Measurements from ENCODE around the gene UCKL1. TPM values are rescaled to one million over a fixed set of nuclear protein-coding genes. Genes with fewer than 3 reads are reported as not detected.
A peak's percentile ranks its signal among the peaks of the same experiment; 100 is the strongest.

UCKL1 gene
- polyA plus RNA-seq, 12 donors: 30.4 to 59.8 (median 44.2) TPM; not detected in 1

DNA sequence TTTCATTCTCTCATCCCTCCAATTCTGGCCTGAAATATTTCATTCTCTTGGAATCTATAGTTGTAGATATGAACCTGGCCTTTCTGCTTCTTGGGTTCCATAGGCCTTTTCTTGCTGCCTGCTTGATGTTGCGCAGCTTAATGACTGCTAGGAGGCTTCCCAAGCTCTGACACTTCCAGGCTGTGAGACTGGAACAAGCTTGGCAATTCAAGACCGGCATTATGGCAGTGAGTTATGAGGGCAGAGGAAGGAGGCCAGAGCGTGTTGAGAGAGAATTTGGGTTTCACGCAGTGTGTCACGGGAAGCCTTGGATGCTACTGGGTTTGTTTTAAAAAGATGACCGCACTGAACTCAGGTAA is 62.2 kb downstream of the UCKL1 start:
- peak; percentile 14 for DNase-seq

GRCh38 chr20:63892402-63892801 is 63.8 kb downstream of the UCKL1 start:
- DNase-seq: no peak

GRCh38 chr20:63891061-63892002 is 64.9 kb downstream of the UCKL1 start:
- DNase-seq: no peak

DNA sequence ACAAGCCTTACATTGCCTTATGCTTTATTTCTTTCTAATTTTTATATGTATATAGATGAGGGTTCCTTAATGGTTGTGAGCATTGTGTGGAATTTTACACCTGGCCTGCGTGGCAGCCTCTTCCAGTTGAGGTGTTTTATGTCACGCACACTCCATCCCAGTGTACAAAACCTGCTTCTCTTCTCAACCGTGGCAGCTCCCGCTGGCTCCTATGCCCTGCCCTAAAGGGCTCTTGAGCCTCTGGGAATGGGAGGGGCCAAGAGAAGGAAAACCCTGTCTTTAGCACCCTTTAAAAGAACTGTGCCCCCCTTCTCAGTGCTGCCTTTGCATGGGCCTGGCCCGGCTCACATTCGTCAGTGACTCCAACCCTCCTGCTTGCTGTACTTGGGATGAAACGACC is 65.6 kb downstream of the UCKL1 start:
- DNase-seq: no peak

DNA sequence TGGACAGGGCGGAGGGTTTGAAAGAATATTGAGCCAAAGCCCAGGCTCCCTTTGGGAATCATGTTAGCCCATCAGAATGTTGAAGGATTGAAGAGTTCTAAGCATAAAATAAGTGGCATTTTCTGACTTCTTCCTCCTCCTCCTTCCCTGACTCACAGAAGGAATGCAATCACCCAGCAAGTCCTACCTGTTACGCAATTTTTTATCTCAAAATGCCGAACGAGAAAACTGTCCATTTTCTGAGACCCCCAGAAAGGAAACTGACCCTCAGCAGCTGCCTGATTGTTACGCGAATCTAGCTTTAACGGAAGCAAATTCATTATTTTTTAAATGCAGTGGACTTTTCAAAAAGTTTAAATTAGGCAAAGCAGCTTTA is 66.0 kb downstream of the UCKL1 start:
- DNase-seq: no peak

Other genes starting within 250 kb of the UCKL1 start
- 10 to 100 TPM in 11 of 12 donors, not detected in 1; 21.0 to 29.5 (median 23.0) TPM for gene ARFRP1, start 248.4 kb downstream of the UCKL1 start, polyA plus RNA-seq (ENCODE audit: insufficient read length in 12 of 12)
- gene ZGPAT, start 248.4 kb downstream of the UCKL1 start, polyA plus RNA-seq (ENCODE audit: insufficient read length in 12 of 12): 10 to 100 TPM in 11 of 12 donors, not detected in 1; 10.3 to 44.2 (median 12.0) TPM
- gene LIME1, start 219.8 kb downstream of the UCKL1 start, polyA plus RNA-seq (ENCODE audit: insufficient read length in 12 of 12): 10 to 100 TPM in 1 of 12 donors, 1 to 10 TPM in 10, not detected in 1; 1.9 to 11.8 (median 3.6) TPM
- 100 to 1,000 TPM in 8 of 12 donors, 10 to 100 TPM in 3, not detected in 1; 81.5 to 182 (median 102) TPM for gene SLC2A4RG, start 216.6 kb downstream of the UCKL1 start, polyA plus RNA-seq (ENCODE audit: insufficient read length in 12 of 12)
- 10 to 100 TPM in 10 of 12 donors, 1 to 10 TPM in 1, not detected in 1; 9.7 to 23.8 (median 15.9) TPM for gene ZBTB46, start 125.2 kb downstream of the UCKL1 start, polyA plus RNA-seq (ENCODE audit: insufficient read length in 12 of 12)
- gene ABHD16B, start 94.9 kb downstream of the UCKL1 start, polyA plus RNA-seq (ENCODE audit: insufficient read length in 12 of 12): not detected
- gene TPD52L2, start 91.1 kb downstream of the UCKL1 start, polyA plus RNA-seq (ENCODE audit: insufficient read length in 12 of 12): 10 to 100 TPM in 11 of 12 donors, not detected in 1; 69.3 to 87.5 (median 77.7) TPM
- gene DNAJC5, start 61.3 kb downstream of the UCKL1 start, polyA plus RNA-seq (ENCODE audit: insufficient read length in 12 of 12): 10 to 100 TPM in 11 of 12 donors, not detected in 1; 22.3 to 35.9 (median 29.6) TPM
- gene ZNF512B, start 13.5 kb upstream of the UCKL1 start, polyA plus RNA-seq (ENCODE audit: insufficient read length in 12 of 12): 10 to 100 TPM in 11 of 12 donors, not detected in 1; 17.8 to 29.2 (median 22.5) TPM
- gene SAMD10, start 23.2 kb upstream of the UCKL1 start, polyA plus RNA-seq (ENCODE audit: insufficient read length in 12 of 12): 1 to 10 TPM in 11 of 12 donors, not detected in 1; 1.8 to 9.9 (median 2.5) TPM
- 10 to 100 TPM in 11 of 12 donors, not detected in 1; 39.8 to 62.5 (median 50.7) TPM for gene PRPF6, start 24.7 kb upstream of the UCKL1 start, polyA plus RNA-seq (ENCODE audit: insufficient read length in 12 of 12)
- 1 to 10 TPM in 3 of 12 donors, under 1 TPM in 8, not detected in 1; 0.50 to 4.1 (median 0.78) TPM for gene C20orf204, start 79.8 kb upstream of the UCKL1 start, polyA plus RNA-seq (ENCODE audit: insufficient read length in 12 of 12)
- gene SOX18, start 93.2 kb upstream of the UCKL1 start, polyA plus RNA-seq (ENCODE audit: insufficient read length in 12 of 12): 10 to 100 TPM in 4 of 12 donors, 1 to 10 TPM in 7, not detected in 1; 5.8 to 19.3 (median 7.9) TPM
- gene TCEA2, start 106.8 kb upstream of the UCKL1 start, polyA plus RNA-seq (ENCODE audit: insufficient read length in 12 of 12): 10 to 100 TPM in 11 of 12 donors, not detected in 1; 35.5 to 59.2 (median 42.4) TPM
- 10 to 100 TPM in 2 of 12 donors, 1 to 10 TPM in 9, not detected in 1; 3.9 to 19.6 (median 5.0) TPM for gene RGS19, start 123.1 kb upstream of the UCKL1 start, polyA plus RNA-seq (ENCODE audit: insufficient read length in 12 of 12)
- gene OPRL1, start 123.7 kb upstream of the UCKL1 start, polyA plus RNA-seq (ENCODE audit: insufficient read length in 12 of 12): 1 to 10 TPM in 5 of 12 donors, under 1 TPM in 5, not detected in 2; 0.82 to 1.5 (median 1.0) TPM
- under 1 TPM in 4 of 12 donors, not detected in 8; 0.16 to 0.44 (median 0.25) TPM for gene LKAAEAR1, start 128.0 kb upstream of the UCKL1 start, polyA plus RNA-seq (ENCODE audit: insufficient read length in 12 of 12)
- gene NPBWR2, start 151.1 kb upstream of the UCKL1 start, polyA plus RNA-seq (ENCODE audit: insufficient read length in 12 of 12): not detected
- under 1 TPM in 10 of 12 donors, not detected in 2; 0.04 to 0.32 (median 0.11) TPM for gene MYT1, start 208.0 kb upstream of the UCKL1 start, polyA plus RNA-seq (ENCODE audit: insufficient read length in 12 of 12)

Measured in muscle of arm (tissue), 12 donors.